ENCODE measurements around the gene FCRLB. TPM values are rescaled to one million over a fixed set of nuclear protein-coding genes. Genes with fewer than 3 reads are reported as not detected.
"Not testable (repeated sequence)": the region's sequence is repeated elsewhere in the genome, so short reads cannot be mapped to it uniquely, and the experiment has no call there.

FCRLB gene
- total RNA-seq: 0.38 and 0.51 TPM in 2 replicates

GRCh38 chr1:161720956-161721737, at the start of gene FCRLB:
Gene FCRLB, plus strand, starts transcription at chr1:161721544. Its CDS starts 1,129 bp downstream, at chr1:161722673.
- DNase-seq (ENCODE audit: low read depth in 2 of 2): no peak

GRCh38 chr1:161673437-161673836, 47.9 kb upstream of the FCRLB start:
- not testable (repeated sequence) for DNase-seq (ENCODE audit: low read depth in 2 of 2)

- DNase-seq (ENCODE audit: low read depth in 2 of 2): not testable (repeated sequence)
These were observed 46.9 kb upstream of the FCRLB start for GRCh38 chr1:161674447-161674846.

- DNase-seq (ENCODE audit: low read depth in 2 of 2): not testable (repeated sequence)
These were observed 46.4 kb upstream of the FCRLB start for GRCh38 chr1:161674908-161675307.

- DNase-seq (ENCODE audit: low read depth in 2 of 2): no peak
These were observed 44.9 kb upstream of the FCRLB start for GRCh38 chr1:161676441-161676840.

- no peak for DNase-seq (ENCODE audit: low read depth in 2 of 2)
These were observed 44.2 kb upstream of the FCRLB start for GRCh38 chr1:161676958-161677689.

GRCh38 chr1:161678500-161678899, 42.8 kb upstream of the FCRLB start:
- no peak for DNase-seq (ENCODE audit: low read depth in 2 of 2)

GRCh38 chr1:161681879-161682278, 39.5 kb upstream of the FCRLB start:
- DNase-seq (ENCODE audit: low read depth in 2 of 2): no peak

GRCh38 chr1:161688946-161689345, 32.4 kb upstream of the FCRLB start:
- DNase-seq (ENCODE audit: low read depth in 2 of 2): no peak

- DNase-seq (ENCODE audit: low read depth in 2 of 2): no peak
These were observed 29.5 kb upstream of the FCRLB start for GRCh38 chr1:161691846-161692245.

GRCh38 chr1:161693020-161693712, 28.2 kb upstream of the FCRLB start:
- DNase-seq (ENCODE audit: low read depth in 2 of 2): not testable (repeated sequence)

- DNase-seq (ENCODE audit: low read depth in 2 of 2): not testable (repeated sequence)
These were observed 23.0 kb upstream of the FCRLB start for GRCh38 chr1:161698302-161698701.

- DNase-seq (ENCODE audit: low read depth in 2 of 2): no peak
These were observed 19.1 kb upstream of the FCRLB start for GRCh38 chr1:161702250-161702649.

GRCh38 chr1:161705537-161705936, 15.8 kb upstream of the FCRLB start:
- no peak for DNase-seq (ENCODE audit: low read depth in 2 of 2)

GRCh38 chr1:161706113-161706481, 15.2 kb upstream of the FCRLB start:
- no peak for DNase-seq (ENCODE audit: low read depth in 2 of 2)

- DNase-seq (ENCODE audit: low read depth in 2 of 2): peak in 1 of 2 donors; percentile 26
These were observed 14.6 kb upstream of the FCRLB start, which contains the start of gene FCRLA for GRCh38 chr1:161706482-161707347. Gene FCRLA, plus strand, starts transcription at chr1:161707229. Its CDS starts 36 bp downstream, at chr1:161707265.

- no peak for DNase-seq (ENCODE audit: low read depth in 2 of 2)
These were observed 13.8 kb upstream of the FCRLB start for GRCh38 chr1:161707503-161707902.

- no peak for DNase-seq (ENCODE audit: low read depth in 2 of 2)
These were observed 12.0 kb upstream of the FCRLB start for GRCh38 chr1:161709373-161709772.

- no peak for DNase-seq (ENCODE audit: low read depth in 2 of 2)
These were observed 10.8 kb upstream of the FCRLB start for GRCh38 chr1:161710560-161710959.

GRCh38 chr1:161718559-161719324, 2.6 kb upstream of the FCRLB start:
- no peak for DNase-seq (ENCODE audit: low read depth in 2 of 2)

GRCh38 chr1:161719325-161719611, 2.1 kb upstream of the FCRLB start:
- DNase-seq (ENCODE audit: low read depth in 2 of 2): no peak
